Esophagus squamous epithelium (tissue), 4 donors: Measurements from ENCODE around the gene FOXP3.

Experiments used
- CTCF ChIP-seq, 6 experiments: fragments of 450-650 bp in 4 of 6; fragments of 200-600 bp in 2 of 6; sonication (generic) in 2 of 6; IDR thresholded peaks; one replicate each; pipeline ENCODE4 v1.5.1; 2016 to 2019; ENCODE audit warnings: antibody characterized with exemption in 6 of 6, mild to moderate bottlenecking in 4 of 6, moderate library complexity in 4 of 6
- POLR2A ChIP-seq, 4 donors: fragments of 450-650 bp; IDR thresholded peaks; one replicate each; pipeline ENCODE4 v1.6.1; 2017; ENCODE audit warnings: antibody characterized with exemption in 4 of 4, mild to moderate bottlenecking in 4 of 4, moderate library complexity in 3 of 4

GRCh38 chrX:49206543-49206942 lies 58.0 kb downstream of the FOXP3 start:
- TF ChIP-seq CTCF (IDR thresholded peaks at IDR 0.05) (no peak), POLR2A (IDR thresholded peaks at IDR 0.05) (no peak)
